GM21381 (cell line): ENCODE data around the gene IRF7.

ENCODE experiments used
- ATAC-seq: cut with Tn5 transposase; IDR thresholded peaks from one replicate; pipeline ENCODE4 v1.9.1; 2021; ENCODE audit warnings: mild to moderate bottlenecking, moderate library complexity; ENCODE audit not compliant: unreplicated experiment

Gene IRF7

GRCh38 chr11:609341-609811 is 6.4 kb downstream of the IRF7 start:
- no peak for ATAC-seq

- ATAC-seq: no peak
Measured at GRCh38 chr11:608791-609251, 6.9 kb downstream of the IRF7 start.

GRCh38 chr11:607971-608659 is 7.6 kb downstream of the IRF7 start:
- ATAC-seq: no peak

- ATAC-seq: no peak
Measured at GRCh38 chr11:607020-607780, 8.6 kb downstream of the IRF7 start.

- ATAC-seq: no peak
Measured at GRCh38 chr11:606245-606644, 9.5 kb downstream of the IRF7 start.

GRCh38 chr11:605286-606129 is 10.2 kb downstream of the IRF7 start:
- no peak for ATAC-seq

GRCh38 chr11:603154-603553 is 12.6 kb downstream of the IRF7 start:
- ATAC-seq: no peak

GRCh38 chr11:601573-602245 is 14.0 kb downstream of the IRF7 start:
- no peak for ATAC-seq

- ATAC-seq: no peak
Measured at GRCh38 chr11:598005-598680, 17.6 kb downstream of the IRF7 start.

- ATAC-seq: no peak
Measured at GRCh38 chr11:597166-597725, 18.5 kb downstream of the IRF7 start.

- ATAC-seq: no peak
Measured at GRCh38 chr11:596374-596773, 19.4 kb downstream of the IRF7 start.

GRCh38 chr11:595400-595799 is 20.4 kb downstream of the IRF7 start:
- ATAC-seq: no peak

- ATAC-seq: no peak
Measured at GRCh38 chr11:593347-593746, 22.4 kb downstream of the IRF7 start.

GRCh38 chr11:592918-593317 is 22.8 kb downstream of the IRF7 start:
- no peak for ATAC-seq

- no peak for ATAC-seq
Measured at GRCh38 chr11:592501-592900, 23.2 kb downstream of the IRF7 start.

GRCh38 chr11:590997-591396 is 24.8 kb downstream of the IRF7 start:
- ATAC-seq: no peak

- ATAC-seq: no peak
Measured at GRCh38 chr11:589798-590197, 26.0 kb downstream of the IRF7 start.

- no peak for ATAC-seq
Measured at GRCh38 chr11:587978-588380, 27.8 kb downstream of the IRF7 start.

- no peak for ATAC-seq
Measured at GRCh38 chr11:587546-587945, 28.2 kb downstream of the IRF7 start.
